Measurements from ENCODE around the gene RFLNA.
"Not testable (repeated sequence)": the region's sequence is repeated elsewhere in the genome, so short reads cannot be mapped to it uniquely, and the experiment has no call there.

RFLNA gene

DNA sequence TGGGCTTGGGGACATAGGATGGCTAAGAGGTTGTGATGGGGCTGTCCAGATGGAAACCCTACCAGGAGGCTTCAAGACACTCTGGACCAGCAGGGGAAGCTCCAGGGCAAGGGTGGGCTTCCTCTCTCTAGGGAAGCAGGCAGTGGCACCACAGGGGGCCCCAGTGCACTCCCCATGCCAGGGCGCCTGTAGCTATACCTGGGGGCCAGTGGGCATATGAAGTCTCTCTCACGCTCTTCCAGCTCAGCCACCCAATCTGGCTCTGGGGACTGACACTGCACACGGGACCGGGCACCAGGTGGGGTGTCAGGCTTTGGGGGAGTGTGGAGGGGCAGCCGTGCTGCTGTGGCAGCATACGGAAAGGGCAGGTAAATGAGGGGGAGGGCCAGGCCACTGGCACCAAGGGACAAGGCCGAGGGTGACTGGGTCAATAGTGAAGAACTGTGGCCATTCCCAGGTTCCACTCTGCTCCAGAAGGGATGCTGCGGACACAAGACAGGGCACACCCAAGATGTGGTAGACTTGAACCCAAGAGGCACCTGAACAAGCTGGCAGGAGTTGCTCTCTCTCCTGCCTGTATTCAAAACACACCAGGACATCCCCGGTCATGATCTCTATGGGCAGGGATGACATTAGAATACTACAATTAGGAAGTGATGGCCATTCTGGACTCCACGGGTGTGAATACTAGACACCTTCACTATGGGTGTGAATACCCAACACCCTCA is 27.5 kb downstream of the RFLNA start:
- no peak for DNase-seq

DNA sequence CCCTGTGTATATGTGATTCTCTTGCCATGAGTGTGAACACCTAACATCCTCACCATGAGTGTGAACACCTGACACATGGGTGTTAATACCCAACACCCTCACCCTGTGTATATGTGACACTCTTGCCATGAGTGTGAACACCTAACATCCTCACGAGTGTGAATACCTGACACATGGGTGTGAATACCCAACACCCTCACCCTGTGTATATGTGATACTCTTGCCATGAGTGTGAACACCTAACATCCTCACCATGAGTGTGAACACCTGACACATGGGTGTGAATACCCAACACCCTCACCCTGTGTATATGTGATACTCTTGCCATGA is 28.1 kb downstream of the RFLNA start:
- DNase-seq: not testable (repeated sequence)

DNA sequence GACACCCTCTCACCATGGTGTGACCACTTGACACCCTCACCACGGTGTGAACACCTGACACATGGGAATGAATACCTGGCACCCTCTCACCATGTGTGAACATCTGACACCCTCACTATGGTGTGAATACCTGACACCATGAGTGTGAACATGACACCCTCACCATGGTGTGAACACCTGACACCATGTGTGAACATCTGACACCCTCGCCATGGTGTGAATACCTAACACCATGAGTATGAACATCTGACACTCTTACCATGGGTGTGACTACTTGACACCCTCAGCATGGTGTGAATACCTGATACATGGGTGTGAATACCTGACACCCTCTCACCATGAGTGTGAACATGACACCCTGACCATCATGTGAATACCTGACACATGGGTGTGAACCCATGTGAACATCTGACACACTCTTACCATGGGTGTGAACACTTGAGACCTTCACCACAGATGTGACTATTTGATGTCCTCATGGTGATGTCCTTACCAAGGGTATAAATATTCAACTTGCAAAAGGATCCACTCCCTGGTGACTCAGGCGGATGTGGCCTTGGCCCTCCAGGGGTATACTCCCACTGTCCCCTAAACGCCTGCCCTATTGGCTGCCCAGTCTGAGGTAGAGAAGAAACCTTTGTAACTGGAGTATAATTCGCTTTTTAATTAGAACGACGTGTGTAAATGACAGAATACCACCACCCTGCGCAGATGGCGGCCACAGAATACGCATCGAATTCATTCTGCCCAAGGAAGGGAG is 29.1 kb downstream of the RFLNA start:
- no peak for DNase-seq

GRCh38 chr12:124324803-124325705 is 30.2 kb downstream of the RFLNA start:
- no peak for DNase-seq

- DNase-seq: no peak
Measured at GRCh38 chr12:124326104-124326503, 31.2 kb downstream of the RFLNA start.

GRCh38 chr12:124326871-124327270 is 32.0 kb downstream of the RFLNA start:
- no peak for DNase-seq

DNA sequence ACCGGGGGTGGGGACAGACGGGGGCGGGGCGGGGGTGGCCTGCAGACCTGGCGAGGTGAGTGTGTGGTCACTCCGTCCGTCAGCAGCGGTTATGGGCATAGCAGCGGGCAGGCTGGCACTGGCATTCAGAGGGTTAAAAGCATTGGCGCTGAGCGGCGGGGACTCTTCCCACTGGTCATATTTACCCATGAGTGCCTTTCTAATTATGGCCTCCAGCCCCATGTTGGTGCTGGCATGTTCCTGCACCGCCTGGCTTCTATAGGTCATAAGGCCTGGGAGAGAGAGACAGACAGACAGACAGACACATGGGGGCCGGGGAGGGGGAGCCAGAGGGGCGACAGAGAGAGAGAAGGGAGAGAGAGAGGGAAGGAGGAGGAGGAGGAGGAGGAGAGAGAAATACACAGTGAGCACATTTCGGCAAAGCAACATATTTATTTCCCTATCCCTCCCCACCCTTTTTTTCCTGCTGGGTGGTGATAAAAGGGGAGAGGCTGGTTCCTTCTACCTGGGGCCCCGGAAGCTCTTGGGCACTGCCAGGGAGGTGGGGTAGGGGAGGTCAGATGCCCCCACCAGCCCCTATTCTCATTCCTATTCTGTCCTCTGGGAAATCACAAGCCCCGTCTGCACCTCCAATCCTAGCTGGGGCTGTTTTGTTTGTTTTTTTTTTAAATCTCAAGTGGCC is 32.6 kb downstream of the RFLNA start:
- peak; percentile 60 for DNase-seq

DNA sequence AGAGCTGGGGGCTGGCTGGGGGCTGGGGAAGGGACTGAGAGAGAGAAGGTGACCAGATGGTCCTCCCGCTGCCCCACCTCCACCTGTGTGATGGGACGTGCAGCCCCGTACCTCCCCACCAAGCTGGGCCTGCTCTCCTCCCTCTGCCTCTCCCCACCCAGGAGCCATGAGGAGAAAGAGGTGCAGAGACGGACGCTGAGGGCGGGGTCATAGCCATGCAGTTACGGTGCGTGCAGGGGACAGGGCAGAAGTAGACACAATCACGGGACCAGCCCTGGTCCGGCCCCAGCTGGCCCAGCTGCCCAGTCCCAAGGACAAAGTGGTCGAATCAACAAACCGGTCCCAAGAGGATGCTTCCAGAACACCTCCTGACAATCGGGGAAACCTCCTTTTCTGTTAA is 33.2 kb downstream of the RFLNA start:
- no peak for DNase-seq

DNA sequence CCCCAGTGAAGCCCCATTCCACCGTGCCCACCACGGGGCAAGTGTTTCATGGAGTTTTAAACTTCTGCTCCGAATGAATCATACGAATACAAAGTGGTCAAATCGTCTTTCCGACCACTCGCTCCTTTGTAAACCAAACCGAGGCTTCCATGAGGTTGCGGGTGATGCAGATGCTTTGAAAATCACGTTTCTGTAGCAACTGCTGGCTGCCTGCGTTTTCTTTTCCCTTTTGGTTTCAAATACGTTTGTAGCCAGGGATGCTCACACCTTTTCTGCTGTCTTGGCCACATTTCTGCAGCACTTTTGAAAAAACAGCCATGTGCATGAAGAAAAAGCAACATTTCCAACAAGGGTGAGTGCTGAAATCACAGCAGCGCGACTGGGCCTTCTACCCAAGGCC is 33.7 kb downstream of the RFLNA start:
- DNase-seq: no peak

DNA sequence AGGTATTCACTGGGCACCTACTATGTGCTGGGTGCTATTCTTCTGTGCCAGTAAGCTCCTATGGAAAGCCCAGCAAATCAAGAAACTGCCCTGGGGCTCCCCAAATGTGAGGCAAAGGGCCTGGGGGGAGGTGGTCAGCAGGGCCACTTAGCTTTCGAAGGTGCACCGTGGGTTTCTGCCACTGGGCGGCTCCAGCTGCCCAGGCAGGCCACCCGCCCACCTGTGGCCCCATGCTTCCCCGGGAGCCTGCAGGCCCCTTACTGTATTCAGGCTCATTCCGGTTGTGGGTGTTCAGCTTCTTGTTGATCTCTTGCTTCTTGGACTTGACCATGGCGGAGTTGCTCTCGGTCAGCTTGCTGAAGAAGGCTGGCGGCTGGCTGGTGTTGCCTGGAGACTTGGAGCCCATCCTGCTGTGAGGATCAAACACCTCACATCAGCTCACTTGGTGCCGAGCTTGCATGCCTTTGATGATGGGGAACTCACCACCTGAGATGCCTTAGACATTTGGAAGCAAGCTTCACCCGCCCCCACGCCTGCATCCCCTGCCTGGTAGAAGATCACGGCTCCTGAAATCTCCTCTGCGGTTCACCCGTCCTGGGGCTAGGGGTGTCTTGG is 37.3 kb downstream of the RFLNA start:
- DNase-seq: peak; percentile 26

GRCh38 chr12:124332900-124333299 is 38.0 kb downstream of the RFLNA start:
- DNase-seq: no peak

DNA sequence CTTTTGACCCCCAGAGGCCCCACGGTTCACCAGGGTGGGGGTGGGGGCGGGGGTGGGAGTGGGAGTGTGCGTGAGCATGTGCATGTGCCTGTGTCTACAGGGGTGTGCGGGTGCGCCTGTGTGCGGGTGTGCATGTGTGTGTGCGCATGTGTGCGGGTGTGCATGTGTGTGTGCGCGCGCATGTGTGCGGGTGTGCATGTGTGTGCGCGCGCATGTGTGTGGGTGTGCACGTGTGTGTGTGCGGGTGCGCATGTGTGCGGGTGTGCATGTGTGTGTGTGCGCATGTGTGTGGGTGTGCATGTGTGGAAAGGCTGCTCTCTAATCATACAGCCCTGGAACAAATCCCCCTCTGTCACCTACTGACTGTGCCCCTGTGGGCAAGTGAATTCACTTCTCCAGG is 38.8 kb downstream of the RFLNA start:
- no peak for DNase-seq

GRCh38 chr12:124334266-124334665 is 39.4 kb downstream of the RFLNA start:
- no peak for DNase-seq

DNA sequence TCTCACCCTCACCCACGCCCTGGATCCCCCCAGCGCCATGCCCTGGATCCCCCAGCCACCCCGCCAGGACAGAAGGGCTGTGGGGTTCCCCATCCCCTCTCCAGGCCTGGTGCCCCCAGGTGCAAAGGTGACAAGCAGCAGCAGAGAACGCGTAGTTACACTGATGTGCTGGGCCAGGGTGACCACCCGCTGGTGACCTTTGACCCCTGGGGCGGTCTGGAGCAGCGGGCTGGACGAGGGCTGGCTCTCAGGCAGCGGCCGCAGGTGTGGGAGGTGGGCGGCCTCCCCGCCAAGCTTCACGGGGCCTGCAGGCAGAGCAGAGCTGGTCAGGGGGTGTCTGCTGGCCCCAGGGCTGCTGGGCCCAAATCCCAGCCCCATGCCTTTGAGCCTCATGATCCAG is 40.1 kb downstream of the RFLNA start:
- no peak for DNase-seq

- no peak for DNase-seq
Measured at GRCh38 chr12:124335426-124336183, 40.7 kb downstream of the RFLNA start.

DNA sequence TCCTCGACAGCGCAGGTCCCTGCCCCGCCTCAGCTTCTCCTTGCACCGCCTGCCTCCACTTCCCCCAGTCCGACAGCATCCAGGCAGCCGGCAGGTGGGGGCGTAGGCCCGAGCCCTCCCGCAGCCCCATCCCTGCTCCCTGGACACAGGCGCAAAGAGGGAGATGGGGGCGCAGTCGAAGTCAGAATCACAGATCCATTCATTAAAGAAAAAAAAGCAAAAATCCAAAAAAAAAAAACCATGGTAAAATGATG is 41.2 kb downstream of the RFLNA start:
- DNase-seq: no peak

GRCh38 chr12:124336742-124337520 is 42.0 kb downstream of the RFLNA start:
- no peak for DNase-seq

GRCh38 chr12:124337622-124338021 is 42.7 kb downstream of the RFLNA start:
- no peak for DNase-seq

GRCh38 chr12:124338448-124338847 is 43.6 kb downstream of the RFLNA start:
- DNase-seq: no peak

DNA sequence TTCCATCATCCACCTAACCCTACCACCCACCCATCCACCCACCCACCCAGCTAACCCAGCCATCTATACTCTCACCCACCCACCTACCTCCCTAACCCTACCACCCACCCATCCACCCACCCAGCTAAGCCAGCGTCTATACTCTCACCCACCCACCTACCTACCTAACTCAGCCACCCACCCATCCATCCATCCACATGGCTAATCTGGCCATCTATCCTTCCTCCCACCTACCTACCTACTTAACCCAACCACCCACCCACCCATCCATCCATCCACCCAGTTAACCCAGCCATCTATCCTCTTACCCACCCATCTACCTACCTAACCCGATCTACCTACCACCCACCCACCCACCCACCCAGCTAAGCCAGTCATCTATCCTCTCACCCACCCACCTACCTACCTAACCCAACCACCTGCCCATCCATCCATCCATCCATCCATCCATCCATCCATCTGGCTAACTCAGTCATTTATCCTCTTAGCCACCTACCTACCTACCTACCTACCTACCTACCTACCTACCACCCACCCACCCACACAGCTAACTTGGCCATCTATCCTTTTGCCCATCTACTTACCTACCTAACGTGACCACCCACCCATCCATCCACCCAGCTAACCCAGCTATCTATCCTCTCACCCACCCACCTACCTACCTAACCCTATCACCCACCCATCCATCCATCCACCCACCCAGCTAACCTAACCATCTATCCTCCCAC is 44.1 kb downstream of the RFLNA start:
- no peak for DNase-seq

Measured in NCI-H69 (cell line).